ENCODE measurements around the gene ACOXL. TPM values are rescaled to one million over a fixed set of nuclear protein-coding genes. Genes with fewer than 3 reads are reported as not detected.

ACOXL gene
- total and polyA plus RNA-seq, 2 of the 8 experiments (the other 6 are each of a cell fraction or from before 2014, with no cell fraction given), result 11.4 to 20.6 TPM

DNA sequence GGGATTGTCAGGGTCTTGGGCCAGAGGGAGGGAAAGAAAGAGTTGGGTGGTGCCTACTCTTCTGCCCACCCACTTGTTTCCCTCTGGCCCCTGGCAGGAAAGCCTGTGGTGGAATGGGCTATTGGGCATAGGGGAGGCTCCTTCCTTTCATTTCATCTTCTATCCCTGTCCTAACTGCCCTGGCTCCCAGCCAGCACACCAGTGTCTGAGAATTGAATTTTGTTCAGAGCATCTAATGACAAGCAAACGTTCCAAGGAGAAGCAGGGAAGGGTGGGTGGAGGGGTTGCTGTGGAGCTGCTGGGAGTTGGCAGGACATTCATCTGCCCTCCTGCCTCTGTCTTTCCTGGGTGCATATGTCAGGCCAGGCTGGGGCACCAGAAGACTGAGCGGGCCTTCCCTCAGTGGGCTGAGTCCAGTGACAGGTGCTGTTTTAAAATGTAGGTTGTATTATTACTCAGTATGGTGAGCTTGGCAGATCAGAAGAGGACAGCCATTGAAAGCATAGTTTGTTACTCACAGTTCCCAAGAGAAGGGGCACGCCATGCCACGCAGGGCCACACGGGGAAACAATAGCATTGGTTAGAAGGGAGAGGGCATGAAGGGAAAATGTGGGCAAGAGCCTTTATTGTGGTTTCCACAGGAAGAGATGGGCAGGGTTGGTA, 171.9 kb downstream of the ACOXL start:
- H3K23ac ChIP-seq (ENCODE audit: insufficient read length), result no peak overlapping the region
- no peak overlapping the region for H3K27ac ChIP-seq (ENCODE audit: low read depth, low read length)
- H3K56ac ChIP-seq (replicated peaks; ENCODE audit: insufficient read length, low read depth, low read length), result no peak overlapping the region
- no peak overlapping the region for H3K9ac ChIP-seq (replicated peaks in 1 of 4; ENCODE audit: extremely low read depth in 1 of 4, low read depth in 3 of 4, low read length in 3 of 4)
- no peak overlapping the region for H2AK5ac ChIP-seq (ENCODE audit: low read depth, low read length)
- H2BK12ac ChIP-seq (ENCODE audit: low read depth, low read length), result no peak overlapping the region
- H3K4ac ChIP-seq (replicated peaks; ENCODE audit: insufficient read length, low read depth, low read length), result no peak overlapping the region
- no peak overlapping the region for H3K14ac ChIP-seq (ENCODE audit: insufficient read length)
- no peaks in the 10 kb centered on the region; a peak in 1 of 7 replicates for H3K27me3 ChIP-seq (replicated peaks in 1 of 4; ENCODE audit: control insufficient read depth in 3 of 4, extremely low read depth in 1 of 4, insufficient read depth in 3 of 4, low read length in 3 of 4)
- no peak overlapping the region for H3K4me3 ChIP-seq (ENCODE audit: extremely low read depth in 1 of 4, insufficient read depth in 2 of 4, low read depth in 3 of 4, low read length in 4 of 4)
- no peak overlapping the region for H2BK20ac ChIP-seq (ENCODE audit: low read length)
- H2BK5ac ChIP-seq (ENCODE audit: low read depth, low read length), result no peak overlapping the region
- H3K4me2 ChIP-seq (ENCODE audit: insufficient read depth in 1 of 2, low read depth in 2 of 2, low read length in 2 of 2), result no peak overlapping the region; a peak in 1 of 4 replicates
- no peak overlapping the region for H4K91ac ChIP-seq (replicated peaks; ENCODE audit: insufficient read length, low read length)
- no peak overlapping the region for H3K18ac ChIP-seq (ENCODE audit: extremely low read depth, low read length)
- no peak overlapping the region for H2BK120ac ChIP-seq (replicated peaks; ENCODE audit: low read depth, low read length)
- no peaks in the 10 kb centered on the region for H3K36me3 ChIP-seq (ENCODE audit: control insufficient read depth in 2 of 4, insufficient read depth in 4 of 4, low read length in 3 of 4)
- no peaks in the 10 kb centered on the region; the same call in 1 of the 2 replicates for H3K79me1 ChIP-seq (ENCODE audit: low read depth, low read length)
- no peak overlapping the region for H2AFZ ChIP-seq (ENCODE audit: low read length)
- WGBS, 2 experiments (ENCODE audit: extremely low coverage in 1 of 2, insufficient coverage in 1 of 2, insufficient read length in 1 of 2, insufficient replicate concordance in 2 of 2, low coverage in 1 of 2, low lambda C conversion rate in 2 of 2, missing lambda C conversion rate in 1 of 2), result 91% methylated on average over 5 of the region's 5 CpGs; no CpG with 5 or more reads in 1 of the 2 experiments
- ChIA-PET POLR2A (ENCODE audit: partially characterized antibody) (interaction anchor here (1.0 kb wide), 1 partner anchor 9 kb away, joined by 3 read pairs; no protein-coding TSS in a partner anchor), CTCF (ENCODE audit: partially characterized antibody) (interaction anchor here (1.1 to 1.3 kb wide), 2 partner anchors 42 to 51 kb away, joined by 3 read pairs; no protein-coding TSS in a partner anchor)
- H3K23me2 ChIP-seq (ENCODE audit: low read depth, low read length), result no peaks in the 10 kb centered on the region
- peaks cover 2 to 9% (median 3%) of the 10 kb centered on the region in 4 experiments; a peak in 5 of 7 replicates for H3K4me1 ChIP-seq (replicated peaks in 1 of 4; ENCODE audit: control insufficient read depth in 3 of 4, insufficient read depth in 4 of 4, low read length in 3 of 4)
- TF ChIP-seq BRCA1 (IDR thresholded peaks at IDR 0.05; ENCODE audit: low read depth, low read length), result no peak
- TF ChIP-seq, protein P1, sequence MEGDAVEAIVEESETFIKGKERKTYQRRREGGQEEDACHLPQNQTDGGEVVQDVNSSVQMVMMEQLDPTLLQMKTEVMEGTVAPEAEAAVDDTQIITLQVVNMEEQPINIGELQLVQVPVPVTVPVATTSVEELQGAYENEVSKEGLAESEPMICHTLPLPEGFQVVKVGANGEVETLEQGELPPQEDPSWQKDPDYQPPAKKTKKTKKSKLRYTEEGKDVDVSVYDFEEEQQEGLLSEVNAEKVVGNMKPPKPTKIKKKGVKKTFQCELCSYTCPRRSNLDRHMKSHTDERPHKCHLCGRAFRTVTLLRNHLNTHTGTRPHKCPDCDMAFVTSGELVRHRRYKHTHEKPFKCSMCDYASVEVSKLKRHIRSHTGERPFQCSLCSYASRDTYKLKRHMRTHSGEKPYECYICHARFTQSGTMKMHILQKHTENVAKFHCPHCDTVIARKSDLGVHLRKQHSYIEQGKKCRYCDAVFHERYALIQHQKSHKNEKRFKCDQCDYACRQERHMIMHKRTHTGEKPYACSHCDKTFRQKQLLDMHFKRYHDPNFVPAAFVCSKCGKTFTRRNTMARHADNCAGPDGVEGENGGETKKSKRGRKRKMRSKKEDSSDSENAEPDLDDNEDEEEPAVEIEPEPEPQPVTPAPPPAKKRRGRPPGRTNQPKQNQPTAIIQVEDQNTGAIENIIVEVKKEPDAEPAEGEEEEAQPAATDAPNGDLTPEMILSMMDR (IDR thresholded peaks at IDR 0.05; ENCODE audit: control extremely low read depth in 1 of 3, insufficient read depth in 1 of 3, low read depth in 1 of 3, low read length in 3 of 3), result peak in 1 of 3 experiments; percentile 7; a peak in 1 of 4 replicates
- FAIRE-seq (no peak), DNase-seq (ENCODE audit: low read depth in 1 of 2, low spot score in 2 of 2) (no peak)
- no peak overlapping the region for H4K5ac ChIP-seq (ENCODE audit: insufficient read length, low read depth, low read length)
- H4K8ac ChIP-seq (ENCODE audit: extremely low read depth, insufficient read depth, low read length), result no peak overlapping the region
- H4K20me1 ChIP-seq (replicated peaks in 1 of 2; ENCODE audit: control insufficient read depth in 1 of 2, insufficient read depth in 2 of 2, low read length in 2 of 2), result no peaks in the 10 kb centered on the region
- H3K79me2 ChIP-seq (ENCODE audit: control insufficient read depth in 1 of 2, insufficient read depth in 2 of 2, low read length in 2 of 2), result no peaks in the 10 kb centered on the region
- H3K9me3 ChIP-seq (ENCODE audit: insufficient read depth in 2 of 2, low read depth in 1 of 2, low read length in 1 of 2), result no peaks in the 10 kb centered on the region
- no peak overlapping the region for H2BK15ac ChIP-seq (ENCODE audit: low read length)
